ENCODE results near the gene GNAI1. TPM values are rescaled to one million over a fixed set of nuclear protein-coding genes. Genes with fewer than 3 reads are reported as not detected.

GNAI1 gene
- total and polyA plus RNA-seq, 12 donors, result 14.8 to 125 (median 64.8) TPM

DNA sequence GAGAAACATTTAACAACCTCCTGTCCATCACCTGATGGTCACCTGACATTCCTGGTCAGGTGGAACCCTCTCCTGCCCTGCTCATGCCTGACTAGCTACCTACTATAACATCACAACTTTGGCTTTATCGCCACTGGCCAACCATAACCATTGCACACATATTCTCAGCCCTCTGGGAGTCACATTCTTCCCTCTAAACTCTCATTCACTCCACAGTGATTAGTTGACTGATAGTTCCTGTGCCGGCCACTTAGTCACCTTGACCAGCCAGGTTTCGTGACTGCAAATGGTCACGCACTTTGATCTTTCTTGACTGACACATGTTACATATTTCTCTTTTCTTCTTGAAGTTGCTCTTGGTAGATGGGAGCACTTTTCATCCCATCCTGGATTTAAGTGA, 50.1 kb downstream of the GNAI1 start:
- Histone ChIP-seq H3K36me3 (replicated peaks in 1 of 2) (no peaks in the 10 kb centered on the region), H3K27me3 (no peaks in the 10 kb centered on the region), H3K4me1 (replicated peaks in 1 of 2) (peaks cover 4 to 19% of the 10 kb centered on the region in 2 donors), H3K4me3 (no peak overlapping the region), H3K9me3 (replicated peaks in 1 of 3) (no peaks in the 10 kb centered on the region), H3K27ac (no peak overlapping the region)
- no peak for TF ChIP-seq POLR2A (IDR thresholded peaks at IDR 0.05)
- TF ChIP-seq, protein P1, sequence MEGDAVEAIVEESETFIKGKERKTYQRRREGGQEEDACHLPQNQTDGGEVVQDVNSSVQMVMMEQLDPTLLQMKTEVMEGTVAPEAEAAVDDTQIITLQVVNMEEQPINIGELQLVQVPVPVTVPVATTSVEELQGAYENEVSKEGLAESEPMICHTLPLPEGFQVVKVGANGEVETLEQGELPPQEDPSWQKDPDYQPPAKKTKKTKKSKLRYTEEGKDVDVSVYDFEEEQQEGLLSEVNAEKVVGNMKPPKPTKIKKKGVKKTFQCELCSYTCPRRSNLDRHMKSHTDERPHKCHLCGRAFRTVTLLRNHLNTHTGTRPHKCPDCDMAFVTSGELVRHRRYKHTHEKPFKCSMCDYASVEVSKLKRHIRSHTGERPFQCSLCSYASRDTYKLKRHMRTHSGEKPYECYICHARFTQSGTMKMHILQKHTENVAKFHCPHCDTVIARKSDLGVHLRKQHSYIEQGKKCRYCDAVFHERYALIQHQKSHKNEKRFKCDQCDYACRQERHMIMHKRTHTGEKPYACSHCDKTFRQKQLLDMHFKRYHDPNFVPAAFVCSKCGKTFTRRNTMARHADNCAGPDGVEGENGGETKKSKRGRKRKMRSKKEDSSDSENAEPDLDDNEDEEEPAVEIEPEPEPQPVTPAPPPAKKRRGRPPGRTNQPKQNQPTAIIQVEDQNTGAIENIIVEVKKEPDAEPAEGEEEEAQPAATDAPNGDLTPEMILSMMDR (IDR thresholded peaks at IDR 0.05), result no peak
- DNase-seq, result no peak
- intact Hi-C loops (cut with DNase I), result loop anchor here in 1 of 2 donors (10.0 kb wide), 1 partner anchor 50 kb away; the partner anchor contains the start of gene GNAI1
- 67 to 71% (median 69%) methylated on average over 4 of the region's 4 CpGs for WGBS, 4 donors

GRCh38 chr7:80185571-80185970, 50.9 kb downstream of the GNAI1 start:
- no peak overlapping the region for H3K4me3 ChIP-seq
- DNase-seq, result no peak
- H3K27me3 ChIP-seq, result no peaks in the 10 kb centered on the region
- no peaks in the 10 kb centered on the region for H3K36me3 ChIP-seq (replicated peaks in 1 of 2)
- no peak overlapping the region for H3K27ac ChIP-seq
- H3K9me3 ChIP-seq (replicated peaks in 1 of 3), result no peaks in the 10 kb centered on the region
- intact Hi-C loops (cut with DNase I), result loop anchor here in 1 of 2 donors (10.0 kb wide), 1 partner anchor 51 kb away; the partner anchor contains the start of gene GNAI1
- WGBS, 4 donors, result 79 to 89% (median 84%) methylated on average over 7 of the region's 7 CpGs
- TF ChIP-seq, protein P1 (IDR thresholded peaks at IDR 0.05), result no peak
- no peak for TF ChIP-seq POLR2A (IDR thresholded peaks at IDR 0.05)
- peaks cover 8 to 22% of the 10 kb centered on the region in 2 donors for H3K4me1 ChIP-seq (replicated peaks in 1 of 2)

DNA sequence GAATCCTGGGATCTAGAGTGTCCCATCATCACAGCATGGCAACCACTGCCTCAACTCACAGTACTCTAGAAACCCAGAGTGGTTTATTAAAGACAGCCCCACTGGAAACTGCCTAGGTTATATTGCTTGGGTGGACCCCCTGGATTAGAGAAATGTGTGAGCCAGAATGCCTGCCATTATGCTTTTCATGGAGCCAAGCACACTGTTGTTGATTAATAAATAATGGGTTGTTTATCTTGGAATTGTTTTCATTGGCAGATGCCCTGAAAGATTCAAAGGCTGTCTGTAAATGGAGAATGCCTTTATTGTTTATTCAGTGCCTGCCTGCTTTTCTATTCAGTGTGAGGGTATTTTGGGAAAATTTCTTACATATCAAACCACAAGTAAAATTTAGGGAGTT, 52.1 kb downstream of the GNAI1 start:
- no peaks in the 10 kb centered on the region for H3K27me3 ChIP-seq
- no peak overlapping the region for H3K27ac ChIP-seq
- intact Hi-C loops (cut with DNase I), result loop anchor here in 1 of 2 donors (10.0 kb wide), 1 partner anchor 52 kb away; the partner anchor contains the start of gene GNAI1
- H3K4me3 ChIP-seq, result no peak overlapping the region
- H3K9me3 ChIP-seq (replicated peaks in 1 of 3), result no peaks in the 10 kb centered on the region
- H3K36me3 ChIP-seq (replicated peaks in 1 of 2), result no peaks in the 10 kb centered on the region
- DNase-seq, result no peak
- TF ChIP-seq, protein P1 (IDR thresholded peaks at IDR 0.05), result no peak
- TF ChIP-seq POLR2A (IDR thresholded peaks at IDR 0.05), result no peak
- H3K4me1 ChIP-seq (replicated peaks in 1 of 2), result peaks cover 8 to 22% of the 10 kb centered on the region in 2 donors

DNA sequence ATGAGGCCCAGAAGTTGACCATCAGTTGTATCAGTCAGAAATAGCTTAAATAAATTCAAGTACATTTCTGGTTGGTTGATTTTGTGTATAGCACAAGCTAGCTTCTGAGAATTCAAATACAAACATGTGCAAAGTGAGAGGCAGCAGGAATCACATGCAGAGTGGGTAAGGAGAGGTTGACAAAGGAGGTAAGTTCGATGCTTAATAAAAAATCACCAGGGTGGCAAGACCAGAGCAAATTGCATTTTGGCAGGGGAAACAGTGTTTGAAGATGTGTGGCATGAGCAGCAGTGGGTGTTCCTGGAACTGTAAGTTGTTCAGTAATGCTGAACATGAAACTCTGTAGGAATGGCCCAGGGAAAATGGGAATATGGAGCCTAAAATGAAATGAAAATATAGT, 52.6 kb downstream of the GNAI1 start:
- no peaks in the 10 kb centered on the region for H3K9me3 ChIP-seq (replicated peaks in 1 of 3)
- no peaks in the 10 kb centered on the region for H3K27me3 ChIP-seq
- intact Hi-C loops (cut with DNase I), result loop anchor here in 1 of 2 donors (10.0 kb wide), 1 partner anchor 52 kb away; the partner anchor contains the start of gene GNAI1
- WGBS, 4 donors, result 65 to 82% (median 75%) methylated on average over 1 of the region's 1 CpG
- H3K4me1 ChIP-seq (replicated peaks in 1 of 2), result peaks cover 8 to 22% of the 10 kb centered on the region in 2 donors
- H3K27ac ChIP-seq, result peak overlapping the region in 1 of 5 donors; percentile 3
- no peak for TF ChIP-seq POLR2A (IDR thresholded peaks at IDR 0.05)
- TF ChIP-seq, protein P1 (IDR thresholded peaks at IDR 0.05), result no peak
- no peak for DNase-seq
- no peaks in the 10 kb centered on the region for H3K36me3 ChIP-seq (replicated peaks in 1 of 2)
- H3K4me3 ChIP-seq, result no peak overlapping the region
